GM18502 (cell line): ENCODE results near the gene GABRA4.

ENCODE experiments used
- ATAC-seq: cut with Tn5 transposase; IDR thresholded peaks from one replicate; pipeline ENCODE4 v1.9.1; 2021; ENCODE audit warnings: mild to moderate bottlenecking; ENCODE audit not compliant: unreplicated experiment, poor library complexity

GABRA4 gene

DNA sequence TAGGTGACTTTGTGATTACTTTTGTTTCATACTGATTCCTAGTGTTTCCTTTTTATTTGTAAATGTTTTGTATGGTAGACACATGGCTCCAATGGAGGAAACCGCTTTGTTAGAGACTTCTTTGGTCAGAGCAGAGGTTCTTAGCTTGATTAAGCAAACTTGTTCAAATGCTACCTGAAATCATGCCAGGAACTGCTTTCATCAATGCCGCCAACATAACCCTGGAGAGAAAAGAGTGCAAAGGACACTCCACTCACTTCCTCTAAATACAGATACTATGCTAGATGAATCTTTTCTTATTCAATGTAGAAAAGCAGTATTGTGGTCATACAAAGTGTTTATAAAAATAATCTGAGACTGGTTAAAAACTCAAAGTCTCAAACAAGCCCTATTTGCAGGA is 58.7 kb downstream of the GABRA4 start:
- no peak for ATAC-seq

DNA sequence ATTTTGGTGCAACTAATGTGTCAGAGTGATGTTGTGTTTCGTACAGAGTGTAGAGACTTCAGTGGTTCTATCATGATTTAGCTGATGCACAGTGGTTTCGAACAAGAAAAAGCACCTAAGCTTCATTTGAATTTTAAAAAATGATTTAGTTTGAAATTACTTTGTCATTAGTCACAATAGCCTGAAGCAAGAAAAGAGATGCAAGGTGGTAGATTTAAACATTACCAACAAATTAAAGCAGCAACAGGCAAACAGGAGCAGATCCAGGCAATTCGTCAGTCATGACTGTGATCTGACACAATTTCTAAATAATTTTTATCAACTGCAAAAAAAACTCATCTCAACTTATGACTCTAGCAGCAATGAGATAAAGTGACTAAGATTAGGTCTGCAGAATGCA is 59.7 kb downstream of the GABRA4 start:
- ATAC-seq, result no peak

DNA sequence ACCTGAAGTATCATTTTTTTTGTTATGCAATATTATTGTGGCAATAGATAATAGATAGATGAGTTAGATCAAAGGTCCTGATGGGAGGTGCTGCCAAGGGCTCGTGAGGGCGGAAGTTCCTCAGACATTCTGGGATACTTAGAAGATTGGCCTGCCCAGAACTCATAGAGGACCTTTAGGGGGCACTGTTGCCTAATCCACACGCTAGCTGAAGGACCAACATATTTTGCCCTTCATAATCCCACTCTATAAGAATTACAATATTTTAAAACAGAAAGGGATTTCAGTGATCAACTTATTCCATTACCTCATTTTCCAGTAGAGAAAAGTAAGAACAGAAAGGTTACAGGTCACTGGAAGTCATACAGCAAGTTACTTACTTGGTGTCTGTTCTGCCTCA is 61.4 kb downstream of the GABRA4 start:
- peak; percentile 80 for ATAC-seq

DNA sequence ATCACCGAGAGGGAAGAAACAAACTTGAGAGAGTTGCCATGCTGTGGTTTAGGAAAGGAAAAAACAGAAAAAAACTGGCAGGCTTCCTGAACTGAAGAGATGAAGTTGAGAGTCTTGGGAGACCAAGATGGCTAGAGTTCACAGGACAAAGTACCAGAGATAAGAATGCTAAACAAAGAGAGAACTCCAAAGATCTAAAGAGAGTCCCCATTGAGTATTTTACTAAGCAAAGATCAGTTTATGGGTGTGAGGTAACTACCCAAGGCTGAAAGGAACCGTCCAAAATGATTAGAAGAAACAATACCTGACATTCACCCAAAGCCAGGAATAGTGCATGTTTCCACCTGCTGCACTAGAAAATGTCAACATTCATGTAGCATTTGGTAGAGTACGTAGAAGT is 62.5 kb downstream of the GABRA4 start:
- no peak for ATAC-seq

DNA sequence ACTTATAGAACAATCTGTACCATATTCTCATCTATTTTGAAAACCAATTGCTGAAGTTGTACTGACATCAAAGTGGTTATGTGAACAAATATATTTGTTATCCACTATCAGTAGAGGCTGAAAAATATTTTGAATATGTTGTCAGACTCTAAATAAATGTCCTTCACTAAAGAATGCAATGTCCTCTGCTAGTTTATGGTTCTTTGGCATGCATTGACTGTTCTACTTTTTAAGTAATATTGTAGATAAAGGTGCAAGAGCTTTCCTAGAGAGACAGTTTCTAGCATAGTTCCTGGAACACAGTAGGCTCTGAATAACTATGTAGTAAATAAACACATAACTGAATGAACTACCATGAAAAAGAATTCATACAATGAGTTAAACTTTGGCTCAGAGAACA is 66.2 kb downstream of the GABRA4 start:
- no peak for ATAC-seq

DNA sequence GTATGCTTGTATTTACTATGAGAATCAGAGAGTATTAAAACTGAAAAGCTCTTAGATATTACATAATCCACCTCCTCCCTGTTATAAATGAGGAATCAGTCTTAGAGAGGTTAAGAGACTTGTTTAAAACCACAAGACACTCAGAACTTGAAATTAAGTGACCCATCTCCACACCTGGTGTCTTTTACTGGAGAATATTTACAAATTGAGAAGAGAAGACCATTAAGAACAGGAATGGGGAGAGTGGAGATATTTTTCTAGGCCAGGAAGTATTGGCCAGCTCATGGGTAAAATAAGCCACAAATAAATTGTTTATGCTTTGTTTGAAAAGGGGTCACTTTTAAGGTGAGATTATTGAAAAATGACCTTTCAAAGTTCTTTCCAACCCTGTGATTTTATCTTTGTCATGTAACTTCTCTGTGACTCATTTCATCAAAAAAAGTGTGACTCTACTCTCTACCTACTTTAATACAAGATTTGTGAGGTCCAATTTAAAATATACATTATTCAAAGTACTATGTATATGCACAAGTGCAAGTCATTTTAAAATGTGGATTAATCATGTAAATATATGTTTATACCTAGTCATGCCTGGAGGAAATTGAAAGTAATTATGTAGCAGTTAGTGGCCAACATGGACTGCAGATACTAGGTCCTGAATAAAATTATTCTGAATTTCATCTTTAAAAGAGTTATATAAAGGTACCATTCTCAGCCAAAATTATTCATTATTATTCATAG is 68.4 kb downstream of the GABRA4 start:
- ATAC-seq, result no peak

DNA sequence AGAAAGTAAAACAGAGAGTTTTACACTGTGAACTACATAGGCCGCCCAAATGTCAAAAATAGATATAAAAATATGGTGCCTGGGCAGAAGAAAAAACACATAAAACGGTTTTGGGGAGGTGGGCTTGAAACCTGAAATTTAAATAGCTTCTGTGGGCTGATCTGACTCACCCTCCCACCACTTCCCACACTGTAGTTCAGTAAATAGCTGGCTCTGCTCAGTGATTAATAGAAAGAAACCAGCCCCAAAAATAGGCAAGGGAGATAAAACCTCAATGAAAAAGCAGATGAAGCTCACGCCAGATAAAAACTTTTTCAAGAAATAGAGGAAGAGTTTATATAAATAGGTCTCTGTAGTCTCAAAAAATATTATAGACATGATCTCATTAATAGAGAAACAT is 71.2 kb downstream of the GABRA4 start:
- ATAC-seq, result no peak

DNA sequence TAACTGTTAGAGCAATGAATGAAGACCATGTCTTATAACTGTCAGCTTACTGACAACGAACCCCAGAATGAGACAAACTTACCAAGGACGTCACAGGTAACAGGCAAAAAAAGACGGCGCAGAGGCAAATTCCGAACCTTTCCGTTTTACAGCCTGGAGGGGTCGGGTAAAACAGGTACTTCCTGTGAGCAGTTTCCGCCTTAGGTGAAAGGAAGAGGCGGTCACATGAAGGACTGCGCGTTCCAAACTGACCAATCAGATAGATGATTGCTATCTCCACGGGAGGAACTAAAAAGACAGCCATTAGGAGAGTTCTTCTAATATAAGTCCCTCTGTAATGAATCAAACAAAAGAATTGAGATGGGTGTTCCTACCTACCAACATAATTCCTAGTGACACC is 84.3 kb downstream of the GABRA4 start, which contains the start of gene COX7B2:
Gene COX7B2 (minus strand): TSS at position 168 of the 400 bp plus-strand sequence. CDS start 174,053 bp downstream, outside the sequence.
- no peak for ATAC-seq

DNA sequence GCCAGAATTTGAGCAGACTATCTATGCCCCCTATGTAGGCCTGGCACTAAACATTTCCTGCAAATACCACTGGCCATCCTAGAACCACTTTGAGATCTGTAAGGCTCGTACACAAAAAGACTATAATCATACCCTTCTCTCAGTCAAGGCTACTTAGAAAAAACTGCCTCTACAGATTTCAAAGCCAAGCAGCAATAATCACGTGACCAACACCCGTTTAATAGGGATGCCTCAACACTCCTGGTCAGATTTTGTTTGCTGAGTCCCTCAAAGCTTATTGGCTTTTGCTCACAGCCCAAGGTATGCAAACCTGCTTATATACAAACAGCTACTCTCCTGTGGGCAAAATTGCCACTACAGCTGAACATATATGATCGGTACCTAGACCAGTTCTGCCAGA is 85.2 kb downstream of the GABRA4 start:
- no peak for ATAC-seq

DNA sequence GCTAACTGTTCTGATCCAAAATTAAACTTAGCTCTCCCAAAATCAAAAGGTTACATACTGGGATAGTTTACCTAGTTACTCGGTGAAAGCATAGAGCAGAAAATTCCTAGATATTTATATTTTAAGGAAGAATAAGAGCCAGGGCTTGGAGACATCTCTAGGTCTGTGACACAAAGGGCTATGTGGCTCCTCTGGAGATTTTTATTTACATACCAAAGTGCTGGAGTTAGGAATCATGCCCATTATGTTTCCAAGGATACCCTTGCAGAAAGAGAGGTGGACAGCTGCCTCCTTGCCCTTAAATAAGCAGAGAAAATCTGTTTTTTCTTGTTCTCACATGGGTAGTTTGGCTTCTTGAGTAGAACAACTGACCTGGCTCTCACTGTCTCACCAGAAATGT is 93.3 kb downstream of the GABRA4 start:
- no peak for ATAC-seq

DNA sequence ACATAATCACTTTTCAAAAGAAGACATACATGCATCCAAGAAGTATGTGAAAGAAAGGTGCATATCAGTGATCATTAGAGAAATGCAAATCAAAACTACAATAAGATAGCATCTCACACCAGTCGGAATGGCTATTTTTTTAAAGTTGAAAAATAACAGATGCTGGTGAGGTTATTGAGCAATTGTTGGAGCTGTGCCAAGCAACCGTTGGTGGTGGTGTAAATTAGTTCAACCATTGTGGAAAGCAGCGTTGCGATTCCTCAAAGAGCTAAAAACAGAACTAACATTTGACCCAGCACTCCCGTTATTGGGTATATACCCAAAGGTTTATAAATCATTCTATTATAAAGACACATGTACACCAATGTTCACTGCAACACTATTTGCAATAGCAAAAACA is 98.6 kb downstream of the GABRA4 start:
- no peak for ATAC-seq

DNA sequence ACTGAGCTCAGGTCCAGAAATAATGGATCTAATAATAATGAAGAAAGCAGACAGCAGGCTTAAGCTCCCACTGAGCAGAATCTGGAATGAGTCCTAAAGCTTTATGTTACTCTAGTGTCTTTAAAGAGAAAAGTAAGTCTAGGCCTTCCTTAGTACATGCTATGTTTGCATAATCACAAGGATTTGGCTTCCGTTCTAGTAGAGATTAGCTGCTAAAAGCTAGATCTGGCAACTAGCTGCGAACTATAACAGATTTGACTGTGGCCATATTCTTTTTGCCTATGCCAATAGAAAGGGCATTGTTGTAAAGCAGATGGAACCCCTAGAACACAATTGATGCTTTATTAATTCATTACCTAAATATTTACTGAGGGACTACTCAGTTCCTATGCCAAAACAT is 103.3 kb downstream of the GABRA4 start:
- no peak for ATAC-seq

DNA sequence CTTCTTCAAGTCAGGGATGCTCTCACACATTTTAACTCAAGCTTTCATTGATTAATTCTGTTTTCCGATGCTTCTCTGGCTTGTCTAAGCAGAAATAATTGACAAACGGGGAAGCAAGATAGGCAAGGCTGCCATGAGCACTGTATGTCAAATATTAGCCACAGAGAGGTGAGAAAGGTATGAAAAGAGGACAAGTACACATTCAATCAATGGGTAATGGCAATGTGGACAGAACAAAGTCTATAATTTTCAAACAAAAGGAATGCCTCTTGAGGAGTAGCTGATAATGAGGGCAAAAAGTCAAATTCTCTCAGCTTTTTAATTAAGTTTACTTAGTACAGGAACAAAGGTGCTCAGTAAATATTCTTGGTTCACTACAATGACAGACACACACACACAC is 104.0 kb downstream of the GABRA4 start:
- ATAC-seq, result no peak

DNA sequence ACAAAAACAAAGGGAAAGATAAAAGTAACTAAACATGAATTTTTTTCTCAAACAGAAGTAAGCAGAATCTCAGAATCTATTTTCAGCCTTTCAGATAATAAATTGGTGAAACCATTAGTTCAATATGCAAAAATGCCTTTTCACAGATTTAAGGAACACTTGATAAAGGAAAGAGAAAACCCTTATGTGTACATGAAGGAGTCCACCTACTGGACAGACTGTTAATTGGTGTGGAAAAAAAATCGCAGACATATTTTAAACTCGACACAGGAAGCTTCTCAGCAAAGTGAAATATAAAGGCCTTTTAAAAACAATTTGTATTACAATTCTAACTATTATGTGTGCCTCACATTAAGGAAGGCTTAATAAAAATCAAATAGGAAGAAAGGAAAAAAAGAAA is 106.7 kb downstream of the GABRA4 start:
- no peak for ATAC-seq

DNA sequence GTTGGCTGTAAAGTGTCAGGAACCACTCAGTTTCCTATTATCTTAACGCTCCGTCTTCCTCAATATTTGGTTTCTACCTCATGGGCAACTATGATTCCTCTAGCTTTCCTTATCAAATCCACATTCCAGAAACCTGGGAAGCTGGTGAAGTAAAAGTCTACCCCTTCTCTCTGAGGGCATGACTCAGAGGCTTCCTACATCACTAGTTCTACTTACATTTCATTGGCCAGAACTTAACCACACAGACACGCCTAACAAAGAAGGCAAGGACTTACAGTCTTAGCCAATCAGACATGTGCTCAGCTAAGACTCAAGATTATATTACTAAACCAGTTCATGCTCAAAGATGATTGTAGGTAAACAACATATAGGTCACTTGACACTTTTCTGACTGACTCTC is 114.7 kb downstream of the GABRA4 start:
- no peak for ATAC-seq

DNA sequence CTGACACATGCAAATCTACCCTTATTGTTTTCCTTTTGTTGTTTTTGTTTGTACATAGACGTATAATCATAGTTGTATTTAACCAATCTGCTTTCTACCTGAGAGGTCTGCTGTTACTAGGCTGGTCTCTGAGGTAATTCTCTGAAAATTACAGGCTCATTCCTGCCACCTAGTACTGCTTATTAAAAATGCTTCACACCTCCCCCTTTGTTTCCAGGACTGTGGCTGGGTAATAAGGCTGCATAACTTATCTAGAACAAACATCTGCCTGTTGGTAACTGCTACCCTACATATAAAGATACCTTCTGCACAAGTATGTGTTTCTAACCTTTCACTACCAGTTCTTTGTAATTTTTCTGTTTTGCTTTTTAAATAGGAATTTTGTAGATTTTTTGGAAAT is 118.6 kb downstream of the GABRA4 start:
- ATAC-seq, result no peak

DNA sequence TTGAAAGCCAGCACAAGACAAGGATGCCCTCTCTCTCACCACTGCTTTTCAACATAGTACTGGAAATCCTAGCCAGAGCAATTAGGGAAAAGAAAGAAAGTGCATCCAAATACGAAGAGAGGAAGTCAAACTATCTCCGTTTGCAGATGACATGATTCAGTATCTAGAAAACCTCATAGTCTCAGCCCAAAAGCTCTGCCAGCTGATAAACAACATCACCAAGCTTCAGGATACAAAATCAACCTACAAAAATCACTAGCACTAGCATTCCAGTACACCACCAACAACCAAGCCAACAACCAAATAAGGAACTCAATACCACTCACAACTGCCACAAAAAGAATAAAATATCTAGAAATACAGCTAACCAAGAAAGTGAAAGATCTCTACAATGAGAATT is 123.0 kb downstream of the GABRA4 start:
- no peak for ATAC-seq
